NCI-H446 treated with DMSO at 0.1 percent for 48 hours (cell line): ENCODE data around the gene CYSTM1.

Experiments used
- DNase-seq: peaks from one replicate; lab custom pipeline; 2025; lab: John Stamatoyannopoulos, UW

Gene CYSTM1, protein sequence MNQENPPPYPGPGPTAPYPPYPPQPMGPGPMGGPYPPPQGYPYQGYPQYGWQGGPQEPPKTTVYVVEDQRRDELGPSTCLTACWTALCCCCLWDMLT

DNA sequence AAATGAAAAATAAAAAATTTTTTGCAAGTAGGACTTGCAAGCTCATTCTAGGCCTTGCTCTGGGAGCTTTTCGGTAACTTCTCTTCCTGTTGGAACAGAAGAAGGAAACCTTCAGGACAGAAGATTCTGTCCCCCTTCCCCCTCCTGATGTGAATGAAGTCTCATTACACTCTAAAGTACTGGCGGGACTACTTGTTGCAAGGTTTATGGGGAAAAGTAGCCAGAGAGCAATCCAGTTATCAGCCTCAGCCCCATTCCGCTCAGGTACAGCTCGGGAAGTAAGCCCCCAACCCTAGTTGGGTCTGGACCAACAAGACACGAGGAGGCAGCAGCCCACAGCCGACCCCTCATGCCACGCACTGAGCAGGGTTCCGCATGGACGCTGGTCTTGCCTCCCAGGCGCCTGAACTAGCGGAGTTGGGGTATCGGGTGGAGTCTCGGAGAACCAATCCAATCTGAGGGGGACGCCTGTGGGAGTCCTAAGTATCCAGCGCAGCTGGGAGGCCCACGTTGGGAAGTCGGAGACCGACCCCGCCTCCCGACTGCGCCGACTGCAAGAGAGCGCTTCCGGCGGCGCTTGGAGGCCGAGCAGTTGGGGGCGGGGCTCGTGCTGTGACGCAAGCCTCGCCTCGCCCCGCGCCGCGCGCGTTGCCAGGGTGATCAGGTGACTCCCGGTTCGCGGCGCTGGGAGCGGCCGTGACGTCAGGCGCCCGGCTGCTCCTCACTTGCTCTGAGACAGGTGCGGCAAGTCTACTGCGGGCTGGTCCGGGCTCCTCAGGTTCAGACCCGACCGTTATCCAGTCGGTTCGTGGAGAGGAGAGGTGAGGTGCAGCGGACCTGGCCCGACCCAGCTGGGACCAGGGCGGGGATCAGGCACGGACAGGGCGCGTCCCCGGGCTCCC is at the start of gene CYSTM1:
Gene CYSTM1, plus strand, starts transcription at position 724 of the 902 bp plus-strand sequence. CDS start 19,278 bp downstream, outside the sequence.
- DNase-seq = peak; percentile 78

DNA sequence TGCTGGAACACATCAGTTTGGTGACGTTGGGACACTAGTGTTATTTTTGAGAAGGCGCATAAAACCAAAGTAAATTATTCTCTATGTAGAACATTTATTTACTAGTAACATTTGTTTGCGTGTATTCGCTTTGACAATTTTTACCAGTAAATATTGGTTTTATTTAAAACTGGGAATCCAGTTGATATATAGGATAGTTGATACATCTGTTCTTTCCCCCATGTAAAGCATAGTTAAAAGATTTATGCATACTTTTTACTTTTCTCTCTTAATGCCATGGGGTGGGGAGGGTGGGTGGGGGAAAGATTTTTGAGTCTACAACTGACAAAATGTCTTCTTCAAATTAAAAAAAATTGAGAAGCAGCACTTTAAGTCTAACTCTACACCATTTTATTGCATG is 49.4 kb upstream of the CYSTM1 start, which contains the start of gene IGIP:
Gene IGIP, plus strand, starts transcription at position 301 of the 400 bp plus-strand sequence. CDS start 2,540 bp downstream, outside the sequence.
- DNase-seq = no peak

DNA sequence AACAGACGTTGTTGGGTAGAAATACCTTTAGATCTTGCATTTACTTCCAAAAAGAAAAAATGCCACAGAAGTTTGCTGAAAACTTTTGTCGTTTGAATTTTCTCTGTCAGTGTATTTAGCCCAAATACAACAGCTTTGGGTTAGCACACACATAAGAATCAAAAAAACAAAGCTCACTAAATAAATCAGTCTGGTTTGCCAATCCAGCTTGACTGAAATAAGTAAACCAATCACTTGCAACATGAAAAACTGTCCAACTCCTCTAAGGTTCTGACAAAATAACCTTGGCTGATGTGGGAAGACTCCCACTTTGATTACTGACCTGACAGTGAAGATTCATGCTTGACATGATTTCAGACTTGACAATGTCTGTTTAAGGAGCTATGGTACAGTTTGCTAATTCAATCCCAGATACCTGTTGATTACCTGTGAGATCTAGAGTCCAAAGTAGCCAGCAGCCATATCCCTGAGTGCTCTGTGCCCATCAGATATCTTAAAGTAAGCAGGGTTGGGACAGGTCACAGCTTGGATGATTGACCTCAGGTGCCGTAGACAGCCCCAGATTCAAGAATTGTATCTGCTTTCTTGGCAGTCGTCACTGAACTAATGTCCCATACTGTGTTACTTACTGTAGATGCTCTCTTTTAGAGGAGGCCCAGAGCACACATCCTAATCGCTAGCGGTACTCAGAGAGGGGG is 48.5 kb upstream of the CYSTM1 start:
- DNase-seq = no peak

DNA sequence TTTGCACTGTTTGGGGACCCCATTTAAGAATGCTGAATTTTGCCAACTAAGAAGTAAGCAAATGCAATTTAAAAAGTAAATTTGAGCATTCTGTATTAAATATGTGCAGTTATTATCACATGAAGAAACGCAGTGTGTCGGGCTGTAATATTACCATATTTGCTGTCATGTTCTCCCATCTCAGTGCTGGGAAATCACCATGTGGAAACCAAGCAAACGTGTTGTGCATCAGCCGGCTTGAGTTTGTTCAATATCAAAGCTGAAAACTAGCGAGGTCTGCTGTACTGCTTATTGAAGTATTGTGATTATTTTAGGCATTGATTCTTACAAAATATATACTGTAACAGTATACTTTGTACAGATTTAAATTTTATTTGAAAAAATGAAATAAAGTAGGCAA is 46.6 kb upstream of the CYSTM1 start:
- no peak for DNase-seq

DNA sequence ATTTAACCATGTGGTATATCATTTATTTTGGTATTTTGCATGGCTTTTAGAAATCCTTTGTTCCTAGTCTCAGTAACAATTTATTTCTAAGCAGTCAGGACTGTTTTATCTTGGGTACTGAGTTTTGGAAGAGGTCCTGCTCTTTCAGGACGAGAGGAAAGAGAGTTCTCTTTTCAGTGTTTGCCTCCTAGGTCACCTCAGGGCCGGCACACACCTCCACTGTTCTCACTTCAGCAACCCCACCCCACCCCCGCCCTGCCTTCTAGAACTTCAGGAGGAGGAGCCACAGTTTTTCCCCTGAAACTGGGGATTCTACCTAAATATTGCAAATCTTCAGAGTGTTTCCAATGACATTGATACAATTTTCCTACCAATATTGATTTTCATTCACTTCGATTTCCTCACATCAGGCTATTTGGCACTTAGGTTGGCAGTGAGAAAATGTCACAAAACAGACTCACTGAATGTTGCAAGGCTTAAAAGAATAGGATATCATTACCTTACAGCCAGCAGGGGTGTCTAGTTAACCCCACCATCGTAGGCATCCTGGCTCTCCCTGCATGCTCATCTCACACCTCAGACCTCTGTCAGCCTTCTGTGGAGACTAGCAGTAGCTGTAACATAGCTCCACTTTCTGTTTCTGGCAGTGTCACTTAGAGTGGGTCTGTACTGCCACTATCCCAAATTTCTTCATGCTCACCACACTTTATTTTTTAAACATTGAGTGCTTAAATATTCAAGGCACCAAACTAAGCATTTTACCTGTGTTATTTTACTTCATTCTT is 43.8 kb upstream of the CYSTM1 start:
- DNase-seq = no peak

DNA sequence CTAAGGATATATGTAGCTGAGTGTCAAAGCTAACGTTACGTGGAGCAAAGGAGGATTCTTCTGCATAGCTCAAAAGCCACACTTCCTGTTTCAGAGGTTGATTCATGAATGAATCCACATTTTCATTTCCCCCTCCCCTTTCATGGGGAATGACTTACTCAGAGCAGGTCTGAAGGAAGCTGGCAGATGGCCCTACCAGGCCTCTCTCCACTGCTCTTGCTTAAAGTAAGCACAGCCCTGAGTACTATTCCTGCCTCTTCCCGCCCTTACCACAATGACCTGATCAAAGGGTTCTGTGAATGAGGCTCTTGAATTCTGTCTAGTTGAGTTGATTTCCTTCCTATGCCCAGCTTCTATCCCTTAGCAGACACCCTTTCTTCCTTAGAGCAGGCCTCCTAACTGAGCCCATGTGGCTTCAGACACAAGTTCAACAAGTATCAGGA is 43.0 kb upstream of the CYSTM1 start:
- no peak for DNase-seq

DNA sequence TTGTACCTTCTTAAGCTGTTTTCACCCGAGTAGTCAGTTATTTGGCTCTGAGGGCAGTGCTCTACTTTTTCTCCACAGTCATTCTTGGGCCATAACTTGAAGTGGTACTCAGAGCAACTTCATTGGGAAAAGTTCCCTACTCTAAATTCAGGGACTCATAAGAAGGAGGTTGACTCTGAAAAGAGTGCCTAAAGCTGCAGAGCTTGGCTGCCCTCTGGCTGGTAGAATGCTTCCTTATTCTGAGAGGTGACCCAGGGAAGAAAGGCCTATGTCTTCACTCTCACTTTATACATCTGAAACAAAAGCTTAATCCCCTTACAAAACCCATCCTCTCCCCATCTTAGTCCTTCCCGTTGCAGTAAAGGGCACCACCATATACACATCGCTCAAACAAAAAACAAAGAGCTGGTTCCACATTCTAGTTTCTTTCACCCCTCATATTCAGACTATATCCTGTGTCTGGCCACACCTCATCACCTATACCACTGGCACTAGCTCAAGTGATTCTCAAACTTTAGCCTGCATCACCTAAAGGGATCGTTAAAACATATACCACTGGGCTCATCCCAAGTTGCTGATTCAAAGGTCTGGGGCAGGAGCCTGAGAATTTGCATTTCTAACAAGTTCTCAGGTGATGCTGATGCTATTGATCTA is 41.3 kb upstream of the CYSTM1 start:
- no peak for DNase-seq

DNA sequence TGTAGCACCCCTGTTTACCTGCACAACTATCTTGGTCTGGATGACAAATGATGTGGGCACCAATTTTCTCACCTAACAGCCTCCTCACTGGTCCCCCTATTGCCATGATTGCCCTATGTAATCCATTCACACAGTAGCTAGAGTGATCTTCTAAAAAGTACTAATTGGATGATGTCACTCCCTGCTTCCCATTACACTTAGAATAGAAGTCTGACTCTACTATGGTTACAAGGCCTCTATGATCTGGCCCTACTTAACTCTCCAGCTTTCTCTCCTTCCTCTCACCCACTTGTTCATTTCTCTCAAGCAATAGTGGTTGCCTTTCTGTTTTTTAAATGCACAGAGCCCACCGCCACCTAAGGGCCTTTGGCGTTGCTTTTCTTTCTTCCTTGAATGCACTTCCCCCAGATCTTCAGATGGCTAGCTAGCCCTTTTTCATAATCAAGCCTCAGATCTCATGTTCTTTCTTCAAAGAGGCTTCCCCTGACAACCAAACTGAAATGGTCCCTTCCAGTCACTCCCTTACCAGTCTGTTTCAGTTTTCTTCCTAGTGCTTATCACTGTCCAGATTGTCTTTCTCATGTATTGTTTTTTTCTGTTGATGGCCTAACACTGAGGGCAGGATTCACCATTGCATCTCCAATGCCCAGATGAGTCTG is 40.6 kb upstream of the CYSTM1 start:
- no peak for DNase-seq

DNA sequence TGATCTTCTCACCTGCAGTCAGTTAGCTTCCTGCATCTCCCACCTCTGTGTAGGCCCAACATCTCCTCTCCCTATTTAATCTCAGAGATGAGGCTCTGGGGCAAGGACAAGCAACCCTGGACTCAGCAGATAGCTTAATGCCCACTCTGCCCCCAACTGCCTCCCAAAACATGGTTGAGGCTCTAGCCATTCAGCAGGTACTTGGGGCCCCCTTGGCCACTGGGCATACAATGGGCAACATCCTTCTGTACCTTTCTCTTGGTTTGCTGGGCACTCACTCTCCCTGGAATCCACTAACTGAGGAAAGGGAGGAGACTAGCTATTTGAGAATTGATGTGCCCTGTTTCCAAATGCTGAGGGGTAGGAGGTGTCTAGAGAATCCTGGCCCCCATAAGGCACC is 39.9 kb upstream of the CYSTM1 start:
- no peak for DNase-seq

DNA sequence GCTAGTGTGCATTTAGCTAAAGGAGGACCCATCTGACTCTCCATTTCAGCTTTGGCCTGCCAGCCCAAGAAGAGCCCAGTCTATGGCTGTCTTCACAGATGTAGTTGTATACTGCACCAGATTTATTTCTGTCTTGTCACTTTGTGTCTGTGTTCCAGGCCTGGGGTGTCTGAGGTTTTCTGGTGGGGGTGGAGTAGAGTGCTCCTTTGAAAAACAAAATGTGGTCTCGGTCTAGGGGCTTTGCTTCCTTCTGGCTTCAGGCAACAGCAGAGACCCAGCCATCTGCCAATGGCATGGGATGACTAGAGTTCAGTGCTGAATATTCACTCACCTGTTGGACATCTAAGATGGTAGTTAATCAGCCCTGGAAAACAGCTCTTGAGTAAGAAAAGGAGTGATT is 38.4 kb upstream of the CYSTM1 start:
- DNase-seq = no peak

DNA sequence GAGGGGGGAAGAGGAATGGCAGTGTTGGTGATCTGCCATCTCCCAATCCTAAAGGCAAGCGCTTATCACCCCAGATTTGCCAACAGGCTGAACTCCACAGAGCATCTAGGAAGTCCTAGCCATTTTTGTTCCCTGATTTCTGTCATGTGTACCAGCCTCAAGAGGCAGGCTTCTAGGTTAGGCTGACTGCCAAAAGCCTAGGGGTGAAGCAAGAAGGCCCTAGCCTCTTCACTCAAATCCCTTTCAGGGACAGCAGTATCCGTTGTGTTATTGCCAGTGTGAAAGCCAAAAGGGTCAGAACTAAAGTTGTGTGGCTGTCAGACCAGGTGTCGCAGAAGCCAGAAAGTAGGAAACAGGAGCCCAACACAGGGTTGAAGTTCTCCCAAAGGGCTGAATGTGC is 34.6 kb upstream of the CYSTM1 start:
- no peak for DNase-seq

DNA sequence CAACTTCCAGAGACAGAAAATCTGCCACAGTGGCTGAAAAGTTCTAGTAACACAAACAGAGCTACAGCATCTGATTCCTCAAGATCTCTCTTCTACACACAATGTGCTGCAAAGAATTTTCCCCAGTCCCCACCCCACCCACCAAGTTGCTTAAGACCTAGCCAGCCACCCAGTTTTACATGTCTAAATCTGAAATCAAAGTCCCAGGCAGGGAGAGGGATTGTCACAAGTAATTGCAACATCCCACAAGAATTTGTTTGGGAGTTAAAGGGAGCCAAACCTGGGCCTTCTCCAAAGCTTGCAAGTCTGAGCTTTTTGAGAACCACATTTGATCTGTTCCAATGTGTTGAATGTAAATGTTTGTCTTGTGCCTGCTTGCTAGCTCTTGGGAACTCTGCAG is 33.7 kb upstream of the CYSTM1 start:
- DNase-seq = no peak

DNA sequence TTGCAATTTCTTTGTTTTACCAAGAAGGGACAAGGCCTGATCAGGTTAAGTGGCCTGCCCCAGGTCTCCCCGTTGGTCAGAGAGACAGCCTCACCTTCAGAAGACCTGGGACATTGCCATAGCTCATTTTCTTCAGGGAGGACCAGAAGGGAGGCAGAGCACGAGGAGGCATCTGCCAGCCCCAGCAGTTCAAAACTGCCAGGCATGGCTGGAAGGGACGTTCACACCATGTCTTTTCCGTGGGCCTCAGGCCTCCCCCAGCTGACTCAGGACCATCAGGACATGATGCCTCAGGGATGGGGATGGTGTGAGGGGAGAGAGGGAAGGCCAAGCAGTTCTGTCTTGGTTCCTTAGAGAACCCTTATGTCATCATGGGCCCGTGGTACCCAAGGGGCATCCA is 32.7 kb upstream of the CYSTM1 start:
- DNase-seq = no peak

DNA sequence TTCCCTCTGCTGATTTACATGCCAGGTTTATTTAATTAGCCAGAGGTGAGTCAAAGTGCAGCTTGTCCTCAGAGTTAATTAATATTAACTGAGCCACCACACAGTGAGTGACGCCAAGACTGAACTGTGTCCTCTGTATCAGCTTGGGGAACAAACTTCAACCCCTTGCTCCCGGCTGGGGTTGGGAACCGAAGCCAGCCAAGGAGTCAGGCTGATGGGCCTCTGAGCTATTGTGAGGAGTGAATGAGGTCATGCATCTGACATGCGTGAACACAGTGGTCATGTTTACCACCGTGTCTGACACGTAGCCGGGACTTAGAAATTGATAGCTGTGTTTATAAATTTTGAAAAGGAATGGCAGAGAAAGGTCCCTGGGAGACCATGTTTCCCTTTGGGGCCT is 32.1 kb upstream of the CYSTM1 start:
- no peak for DNase-seq

DNA sequence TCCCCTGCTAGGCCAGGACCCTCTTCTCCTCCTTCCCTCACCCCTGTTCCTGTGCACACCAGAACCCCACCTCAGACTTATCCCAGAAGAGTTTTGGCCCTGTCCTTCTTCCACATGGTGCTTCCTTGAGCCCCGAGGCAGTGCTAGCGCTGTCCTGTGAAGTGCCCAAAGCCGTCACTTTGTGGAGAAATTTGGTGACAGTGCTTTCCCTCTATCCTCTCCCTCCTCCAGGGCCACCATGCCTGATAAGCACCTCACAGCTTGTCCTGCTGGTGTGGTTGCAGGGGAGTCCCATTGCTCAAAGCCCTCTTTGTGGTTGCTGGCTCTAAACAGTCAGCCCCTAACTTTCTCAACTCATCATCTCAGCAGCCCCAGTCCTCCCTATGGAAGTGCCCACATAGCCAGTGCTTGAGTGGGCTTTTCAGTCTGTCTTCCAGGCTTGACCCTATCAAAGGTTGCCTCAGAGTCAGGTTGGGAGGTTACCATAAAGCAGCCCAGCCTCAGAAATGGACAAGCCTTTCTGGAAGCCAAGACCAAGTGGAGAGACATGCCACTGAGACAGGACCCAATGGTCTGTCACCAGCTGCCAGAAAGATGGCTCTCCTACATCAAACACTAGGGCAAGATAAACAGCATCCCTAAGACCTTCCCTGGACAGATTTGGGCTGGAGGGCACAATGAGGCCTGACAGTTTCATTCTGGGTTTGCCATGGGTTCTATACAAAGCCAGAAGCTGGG is 31.3 kb upstream of the CYSTM1 start:
- DNase-seq = no peak

DNA sequence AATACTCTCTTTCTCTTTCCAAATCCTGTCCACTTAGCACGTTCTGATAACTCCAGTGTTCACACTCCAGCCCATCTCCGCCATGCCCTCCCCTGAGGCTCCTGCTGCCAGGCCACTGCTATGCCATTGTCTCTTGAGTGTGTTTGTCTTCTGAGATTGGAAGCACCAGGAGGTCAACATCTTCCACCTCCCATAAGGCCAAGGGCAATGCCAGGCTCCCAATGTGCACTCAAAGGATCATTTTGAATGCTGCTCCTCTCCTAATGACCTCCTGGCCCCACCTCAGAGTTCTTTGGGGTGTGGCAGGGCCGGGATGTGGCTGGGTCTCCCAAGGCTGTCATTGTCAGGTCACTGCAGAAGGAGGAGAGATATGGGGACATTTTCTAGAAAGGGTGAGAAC is 29.7 kb upstream of the CYSTM1 start:
- DNase-seq = no peak

DNA sequence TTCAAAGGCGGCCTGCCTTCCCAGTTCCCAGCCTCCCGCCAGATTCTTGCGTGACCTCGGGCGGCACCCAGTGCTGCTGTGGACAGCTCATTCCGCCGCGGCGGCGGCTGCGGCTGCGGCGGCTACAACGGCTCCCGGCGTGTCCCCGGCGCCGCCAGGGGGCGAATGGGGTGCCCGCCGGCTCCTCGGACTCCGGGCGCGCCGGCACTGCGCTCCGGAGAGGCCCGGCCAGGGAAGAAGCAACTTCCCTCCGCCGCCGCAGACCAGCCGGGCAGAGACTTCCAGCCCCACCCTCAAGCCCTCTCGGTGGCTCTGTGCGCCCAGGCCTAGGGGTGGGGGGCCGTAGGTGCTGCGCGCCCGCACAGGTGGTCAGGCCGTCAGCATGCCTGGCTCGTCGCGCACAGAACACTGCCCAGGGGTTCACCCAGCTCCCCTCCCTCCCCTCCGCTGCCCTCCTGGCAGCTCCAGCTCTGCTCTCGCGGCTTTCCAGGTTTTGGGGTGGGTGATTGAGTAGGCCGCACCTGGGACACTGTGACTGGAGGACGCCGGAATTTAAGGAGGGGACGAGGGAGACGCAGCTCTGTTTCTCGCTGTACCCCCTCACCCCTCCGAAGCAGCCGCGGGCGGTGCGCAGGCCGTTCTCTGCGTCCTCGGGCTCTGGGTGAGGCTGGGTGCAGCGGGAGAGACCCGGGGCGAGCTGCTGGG is 29.0 kb upstream of the CYSTM1 start:
- no peak for DNase-seq

DNA sequence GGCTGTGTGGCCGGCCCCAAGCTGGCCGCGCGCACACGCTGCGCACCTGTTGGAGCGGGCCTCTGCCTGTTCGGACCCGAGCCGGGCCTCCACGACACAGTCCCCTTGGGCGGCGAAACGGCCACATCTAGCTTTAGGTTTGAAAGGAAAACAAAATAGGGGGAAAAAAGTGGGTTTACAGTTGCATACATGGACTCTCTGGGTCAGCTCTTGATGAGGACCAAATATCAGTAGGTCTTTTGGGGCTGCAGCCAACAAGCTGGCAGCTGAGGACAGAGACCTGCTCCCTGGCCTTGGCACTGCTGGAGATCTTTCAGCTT is 28.5 kb upstream of the CYSTM1 start:
- no peak for DNase-seq

DNA sequence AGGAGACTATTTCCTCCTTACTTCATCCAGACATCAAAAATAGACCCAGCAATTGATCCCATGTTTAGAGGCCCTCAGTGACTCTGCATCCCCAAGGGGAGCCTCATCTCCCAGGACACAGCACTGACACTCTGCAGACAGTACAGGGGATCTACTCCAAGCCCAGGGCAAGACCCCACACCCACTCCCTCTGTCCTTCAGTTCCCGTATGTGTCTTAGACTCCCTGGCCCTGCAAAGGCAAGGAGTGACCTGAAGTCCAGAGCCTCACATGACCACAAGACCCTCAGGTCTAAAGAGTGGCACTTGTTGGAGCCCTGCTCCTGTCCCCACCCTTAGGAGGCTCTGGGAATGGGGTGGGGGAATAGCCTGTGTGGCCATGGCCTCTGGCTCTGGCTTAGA is 27.5 kb upstream of the CYSTM1 start:
- DNase-seq = no peak

DNA sequence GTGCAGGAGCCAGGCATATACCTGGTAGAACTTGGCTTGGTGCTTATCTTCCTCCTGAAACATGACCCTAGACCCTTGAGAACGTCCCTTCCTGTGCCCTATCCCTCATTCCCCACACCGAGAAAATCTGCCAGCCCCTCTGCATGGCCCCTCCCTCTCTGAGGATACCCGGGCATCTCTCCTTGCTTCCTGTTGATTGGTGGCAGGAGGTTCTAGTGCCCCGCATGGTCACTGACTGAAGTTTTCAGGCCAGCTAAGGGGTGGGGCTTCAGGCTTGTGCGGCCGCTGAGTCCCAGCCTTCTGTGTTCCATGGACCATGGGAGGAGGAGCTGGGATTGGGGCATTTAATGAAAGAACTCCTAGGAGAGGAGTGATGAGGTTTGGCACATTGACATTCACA is 26.5 kb upstream of the CYSTM1 start:
- DNase-seq = no peak
